ENCODE data around the gene UBL3.

Gene UBL3

DNA sequence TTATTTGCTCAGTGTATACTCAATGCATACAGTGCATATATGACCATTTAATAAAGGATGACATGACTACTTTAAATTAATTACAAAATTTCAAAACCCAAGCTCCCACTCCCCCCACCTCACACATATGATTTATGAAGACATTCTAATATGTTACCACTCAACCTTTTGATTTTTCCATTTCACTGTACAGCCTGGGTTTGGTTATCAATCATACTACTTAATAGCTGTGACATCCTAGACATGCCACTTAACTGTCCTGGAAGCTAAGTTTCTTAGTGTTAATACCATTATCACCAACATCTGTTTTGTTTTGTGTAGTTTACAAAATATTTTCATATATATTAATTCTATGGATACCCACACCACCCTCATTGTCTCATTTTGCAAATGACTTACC lies 42.2 kb downstream of the UBL3 start:
- no peak for DNase-seq

DNA sequence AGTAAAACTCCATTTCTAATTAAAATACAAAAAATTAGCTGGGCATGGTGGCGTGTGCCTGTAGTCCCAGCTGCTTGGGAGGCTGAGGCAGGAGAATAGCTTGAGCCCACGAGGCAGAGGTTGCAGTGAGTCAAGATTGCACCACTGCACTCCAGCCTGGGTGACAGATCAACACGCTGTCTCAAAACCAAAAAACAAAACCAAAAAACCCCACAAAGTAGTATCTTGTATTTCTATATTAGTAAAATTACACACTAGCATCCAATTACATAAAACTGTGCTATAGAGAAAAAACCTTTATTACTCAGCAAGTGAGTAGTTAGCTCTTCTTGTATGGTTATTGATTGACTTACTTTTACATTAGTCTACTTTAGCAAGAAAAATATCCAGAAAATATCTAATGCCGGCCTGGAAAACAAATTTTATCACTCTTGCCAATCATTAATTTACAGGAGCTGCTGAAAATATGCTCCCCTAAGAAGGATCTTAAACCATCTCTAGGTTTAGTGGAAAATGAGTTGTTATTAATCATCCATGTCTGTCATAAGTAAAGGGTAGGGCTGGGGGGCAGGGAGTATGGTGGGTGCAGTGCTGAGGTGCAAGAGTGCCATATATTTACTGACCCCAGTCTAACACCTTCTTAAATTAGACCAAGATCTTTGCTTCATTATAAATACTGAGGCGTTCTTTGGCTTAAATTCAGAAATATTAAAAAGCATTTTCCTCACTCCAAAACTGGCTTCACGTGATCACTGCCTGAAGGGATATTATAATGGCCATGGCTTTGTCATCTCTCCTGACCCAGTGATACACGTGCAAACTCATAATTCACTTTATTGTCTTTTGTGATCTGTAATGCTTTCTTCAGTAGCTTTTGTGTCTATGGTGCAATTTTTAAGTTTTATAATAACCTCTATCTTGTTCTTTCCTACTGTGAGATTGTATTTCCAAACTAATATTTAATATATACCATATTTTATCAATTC lies 44.1 kb downstream of the UBL3 start:
- no peak for DNase-seq

DNA sequence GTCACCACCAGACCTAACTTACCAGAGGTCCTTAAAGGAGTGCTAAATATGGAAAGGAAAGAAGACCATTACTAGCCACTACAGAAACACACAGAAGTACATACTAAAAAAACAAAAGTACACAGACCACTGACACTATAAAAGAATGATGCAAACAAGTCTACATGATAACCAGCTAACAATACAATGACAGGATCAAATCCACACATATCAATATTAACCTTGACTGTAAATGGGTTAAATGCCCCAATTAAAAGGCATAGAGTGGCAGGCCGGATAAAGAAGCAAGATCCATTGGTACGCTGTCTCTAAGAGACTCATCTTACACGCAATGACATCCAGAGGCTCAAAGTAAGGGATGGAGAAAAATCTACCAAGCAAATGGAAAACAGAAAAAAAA lies 47.2 kb downstream of the UBL3 start:
- DNase-seq: no peak

DNA sequence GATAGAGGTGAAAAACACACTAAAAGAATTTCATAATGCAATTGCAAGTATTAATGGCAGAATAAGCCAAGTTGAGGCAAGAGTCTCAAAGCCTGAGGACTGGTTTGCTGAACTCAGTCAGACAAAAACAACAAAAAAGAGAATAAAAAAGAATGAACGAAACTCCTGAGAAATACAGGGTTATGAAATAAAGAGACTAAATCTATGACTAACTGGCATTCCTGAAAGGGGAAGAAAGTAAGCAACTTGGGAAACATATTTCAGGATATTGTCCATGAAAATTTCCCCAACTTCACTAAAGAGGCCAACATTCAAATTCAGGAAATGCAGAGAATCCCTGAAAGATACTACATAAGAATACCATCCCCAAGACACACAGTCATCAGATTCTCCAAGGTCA lies 47.8 kb downstream of the UBL3 start:
- no peak for DNase-seq

DNA sequence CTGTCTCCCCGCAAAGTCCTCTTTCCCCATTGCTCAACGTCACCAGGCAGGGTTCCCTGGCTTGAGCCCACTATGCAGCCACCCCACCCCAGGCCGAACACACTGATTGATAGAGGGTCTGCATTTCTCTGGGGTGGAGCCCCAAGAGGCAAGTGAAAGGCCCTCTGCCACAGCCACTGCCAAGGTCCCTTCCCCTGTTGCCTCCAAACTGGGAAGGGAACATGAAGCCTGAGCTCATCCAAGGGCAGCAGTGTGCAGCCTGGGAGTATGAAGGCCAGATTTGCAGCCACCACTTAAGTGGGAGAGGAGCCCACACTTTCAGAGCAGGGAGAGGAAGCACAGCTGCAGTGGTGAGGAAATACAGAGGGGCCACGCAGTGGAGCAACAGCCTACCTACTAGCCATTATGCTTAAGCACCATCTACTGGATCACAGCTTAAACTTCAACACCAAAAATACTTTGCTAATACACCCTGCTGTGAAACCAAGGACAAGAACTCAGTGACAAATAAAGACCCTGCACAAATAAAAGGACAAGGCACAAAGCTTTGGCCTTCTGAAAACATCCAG lies 48.6 kb downstream of the UBL3 start:
- DNase-seq: no peak

DNA sequence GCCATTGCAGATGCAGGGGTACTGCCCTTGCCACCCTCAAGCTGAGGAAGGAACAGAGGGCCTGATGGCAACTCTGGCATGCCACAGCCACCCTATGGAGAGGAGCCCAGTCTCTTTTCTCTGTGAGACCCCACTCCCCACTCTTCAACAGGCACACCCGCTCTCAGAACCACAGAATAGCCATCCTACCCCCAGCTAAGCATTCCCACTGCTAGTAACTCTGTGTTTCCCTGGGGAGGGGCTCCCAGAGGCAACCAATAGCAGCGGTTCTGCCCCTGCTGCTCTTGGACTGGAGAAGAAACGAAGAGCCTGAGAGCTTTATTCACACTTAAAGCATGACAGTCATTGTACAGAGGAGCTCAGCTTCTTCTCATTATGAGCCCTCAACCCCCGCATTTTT lies 49.3 kb downstream of the UBL3 start:
- DNase-seq: no peak

DNA sequence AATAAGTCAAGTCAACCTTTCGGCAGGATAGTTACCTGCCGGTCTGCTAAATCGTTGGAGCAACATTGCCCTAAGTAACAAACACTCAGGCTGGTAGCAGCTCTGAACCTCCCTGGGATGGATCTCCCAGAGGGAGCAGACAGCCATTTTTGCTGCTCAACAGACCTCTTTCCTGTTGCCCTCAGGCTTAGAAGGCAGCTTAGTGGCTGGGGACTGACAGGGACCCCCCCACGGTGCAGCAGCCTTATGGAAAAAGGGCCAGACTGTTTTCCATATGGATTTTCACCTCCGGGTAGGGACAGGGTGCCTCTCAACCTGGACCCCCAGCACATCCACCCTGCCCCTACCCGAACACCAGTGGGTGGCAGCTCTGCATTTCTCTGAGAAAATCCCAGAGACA lies 49.7 kb downstream of the UBL3 start:
- no peak for DNase-seq

DNA sequence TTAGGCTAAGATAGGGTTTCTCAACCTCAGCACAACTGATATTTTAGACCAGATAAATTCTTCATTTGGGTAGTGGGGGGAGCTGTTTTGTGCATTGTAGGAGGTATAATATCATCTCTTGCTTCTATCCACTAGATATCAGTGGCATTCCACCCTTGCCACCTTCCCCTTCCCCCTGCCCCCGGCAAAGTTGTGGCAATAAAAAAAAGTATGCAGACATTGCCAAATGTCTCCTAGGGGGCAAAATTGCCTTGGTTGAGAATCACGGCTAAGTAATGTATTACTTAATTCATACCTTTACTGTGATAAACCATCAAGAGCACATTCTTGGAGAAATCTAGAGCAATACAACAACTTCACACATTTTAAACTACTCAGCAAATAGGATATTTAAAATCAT lies 51.4 kb downstream of the UBL3 start:
- no peak for DNase-seq

DNA sequence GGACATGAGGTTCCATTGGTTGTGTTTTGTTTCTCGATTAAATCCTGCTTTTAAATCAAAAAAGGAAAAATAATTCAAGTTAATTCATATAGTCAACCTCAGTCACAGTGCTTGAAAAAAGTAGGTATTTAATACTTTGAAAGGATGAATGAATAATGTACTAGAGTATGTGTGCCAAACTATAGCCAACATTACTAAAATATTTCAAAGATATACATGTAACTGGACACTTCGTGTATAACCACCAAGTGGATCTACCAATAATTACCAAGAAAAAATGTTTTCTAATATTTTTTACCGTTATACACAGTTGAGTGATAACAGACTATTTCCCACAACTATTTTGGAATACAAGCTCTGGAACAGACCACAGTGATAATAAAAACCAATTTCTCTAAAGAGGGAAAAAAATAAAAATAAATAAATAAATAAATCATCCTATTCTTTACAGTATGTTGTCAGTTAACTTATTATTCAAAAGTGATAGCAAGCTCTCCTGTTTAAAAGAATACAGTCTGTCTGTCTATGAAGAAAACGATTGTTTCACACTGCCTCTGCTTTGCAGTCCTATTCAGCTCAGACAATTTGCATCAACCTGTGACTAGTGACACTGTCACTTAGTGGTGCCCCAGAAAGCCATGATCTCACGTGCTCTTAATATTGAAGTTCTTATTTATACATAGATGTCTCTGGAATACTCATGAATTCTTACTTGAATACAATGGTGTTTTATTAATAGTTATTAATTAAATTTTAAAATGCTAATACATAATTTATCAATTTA lies 58.2 kb downstream of the UBL3 start:
- peak in 1 of 14 donors; percentile 1 for DNase-seq

DNA sequence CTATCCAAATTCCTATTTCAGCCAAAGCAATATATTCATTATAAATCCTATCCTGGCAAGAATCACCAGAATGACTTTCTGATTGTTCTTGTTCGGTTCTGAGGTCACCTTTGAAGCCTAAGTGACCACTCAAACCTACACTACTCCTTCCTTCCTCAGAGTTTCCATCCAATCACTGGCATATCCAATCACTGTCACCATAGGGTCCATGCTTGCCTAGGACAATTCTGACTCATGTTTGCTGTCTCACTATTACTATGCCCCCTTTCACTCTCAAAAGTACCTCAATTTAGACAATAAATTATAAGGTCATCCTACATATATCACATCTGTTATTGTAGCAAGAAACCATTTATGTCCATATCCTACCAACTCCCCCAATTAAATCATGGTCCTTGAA lies 58.9 kb downstream of the UBL3 start:
- DNase-seq: no peak

DNA sequence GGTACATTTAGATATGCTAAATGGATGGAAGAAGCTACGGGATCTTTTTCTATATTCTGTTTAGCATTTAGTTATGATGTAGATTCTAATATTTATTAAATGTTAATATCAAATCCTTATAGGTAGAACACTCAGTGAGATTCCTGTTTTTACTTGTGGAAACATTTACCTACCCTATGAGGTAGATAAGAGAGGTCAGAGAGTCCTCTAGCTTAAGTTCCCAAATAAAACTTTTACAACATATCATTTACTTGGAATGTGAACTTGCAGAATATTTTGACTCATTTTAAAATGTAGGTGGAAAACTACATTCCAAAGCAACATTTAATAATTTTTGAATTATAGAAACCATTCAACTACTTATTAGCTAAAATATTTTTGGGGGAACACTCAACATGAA lies 63.7 kb downstream of the UBL3 start:
- DNase-seq: no peak

DNA sequence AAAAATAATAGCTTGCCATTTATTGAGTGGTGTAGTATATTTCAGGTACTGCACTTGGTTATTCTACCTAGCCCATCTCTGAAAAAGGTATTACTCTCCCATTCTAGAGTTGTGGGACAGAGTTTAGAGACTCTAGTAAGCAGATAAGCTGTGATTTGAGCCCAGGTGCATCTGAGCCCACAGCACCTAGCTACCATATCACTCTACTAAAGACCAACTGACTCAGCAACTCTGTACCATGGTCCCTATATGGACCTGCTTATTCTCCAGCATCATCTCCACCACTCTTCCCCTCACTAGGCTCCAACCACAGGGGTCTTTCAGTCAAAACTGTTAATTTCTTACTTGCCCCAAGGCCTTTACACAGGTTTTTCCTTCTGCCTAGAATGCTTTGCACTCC lies 64.4 kb downstream of the UBL3 start:
- no peak for DNase-seq

DNA sequence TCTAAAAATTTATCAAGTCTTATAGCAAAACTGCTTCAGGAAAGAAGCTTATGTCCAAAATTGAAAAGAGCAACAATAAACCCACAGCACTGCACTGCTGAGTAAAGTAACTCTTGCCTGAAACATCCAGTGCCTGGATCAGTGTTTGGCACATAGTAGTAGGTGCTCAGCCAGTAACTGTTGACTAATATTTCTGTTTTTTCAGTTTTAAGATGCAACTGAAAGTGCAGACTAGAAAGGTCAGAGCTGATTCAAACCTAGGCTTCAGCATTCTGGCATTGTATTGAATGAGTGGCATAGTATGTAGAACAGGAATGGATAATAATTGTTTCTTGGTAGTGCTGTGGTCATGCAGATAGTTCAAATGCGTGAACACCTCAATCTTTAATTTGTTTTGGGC lies 67.6 kb downstream of the UBL3 start:
- no peak for DNase-seq

DNA sequence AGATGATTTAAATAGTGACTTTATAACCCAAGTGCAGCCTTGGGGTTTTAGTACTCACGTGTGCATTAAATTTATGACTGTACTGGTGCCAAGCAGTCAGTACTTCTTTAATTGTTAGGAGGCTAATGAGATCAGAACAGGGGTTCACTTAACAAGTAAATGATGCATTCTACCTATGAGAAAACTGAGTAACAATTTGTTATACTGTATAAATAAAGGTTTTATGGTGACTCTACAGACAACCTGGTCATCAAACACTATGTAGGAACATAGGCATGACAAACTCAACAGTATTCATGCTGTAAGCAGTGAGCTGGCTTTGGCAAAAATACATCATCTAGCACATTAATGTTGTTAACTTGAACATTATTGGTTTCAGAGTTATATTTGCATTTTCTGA lies 75.6 kb downstream of the UBL3 start:
- DNase-seq: no peak

DNA sequence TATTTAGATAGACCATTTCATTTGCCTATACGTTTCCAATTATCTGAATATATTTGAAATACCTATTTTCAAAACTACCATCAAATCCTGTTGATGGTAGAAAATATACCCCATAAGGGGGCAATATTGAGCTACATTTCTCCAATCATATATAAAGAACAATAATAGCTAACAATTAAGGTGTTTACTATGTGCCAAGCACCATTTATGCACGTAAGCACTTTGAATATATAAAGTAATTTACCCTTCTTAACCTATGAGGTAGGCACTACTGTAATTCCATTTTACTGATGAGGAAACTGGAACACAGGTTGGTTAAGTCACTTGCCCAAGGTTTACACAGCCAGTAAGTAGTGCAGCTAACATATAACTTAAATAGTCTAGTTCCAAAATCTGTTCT lies 79.2 kb downstream of the UBL3 start:
- no peak for DNase-seq

DNA sequence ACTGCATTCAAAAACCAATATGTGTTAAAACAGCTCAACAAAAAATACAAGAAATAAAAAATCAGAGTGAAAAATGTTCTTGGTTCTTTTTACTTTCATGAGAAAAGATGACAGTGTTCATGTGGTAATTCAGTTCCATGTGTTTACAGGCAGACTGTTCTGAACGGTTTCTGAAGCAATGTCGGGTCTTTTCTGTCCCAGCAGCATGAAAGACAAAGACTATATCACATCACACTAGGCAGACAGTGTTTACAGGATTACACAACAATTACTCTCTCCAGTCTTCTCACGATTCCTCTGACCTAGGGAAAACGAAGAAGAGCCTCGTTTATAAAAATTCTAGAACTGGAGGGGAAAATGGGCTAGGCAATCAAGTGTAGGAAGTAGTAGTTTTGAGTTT lies 83.4 kb downstream of the UBL3 start:
- DNase-seq: no peak

DNA sequence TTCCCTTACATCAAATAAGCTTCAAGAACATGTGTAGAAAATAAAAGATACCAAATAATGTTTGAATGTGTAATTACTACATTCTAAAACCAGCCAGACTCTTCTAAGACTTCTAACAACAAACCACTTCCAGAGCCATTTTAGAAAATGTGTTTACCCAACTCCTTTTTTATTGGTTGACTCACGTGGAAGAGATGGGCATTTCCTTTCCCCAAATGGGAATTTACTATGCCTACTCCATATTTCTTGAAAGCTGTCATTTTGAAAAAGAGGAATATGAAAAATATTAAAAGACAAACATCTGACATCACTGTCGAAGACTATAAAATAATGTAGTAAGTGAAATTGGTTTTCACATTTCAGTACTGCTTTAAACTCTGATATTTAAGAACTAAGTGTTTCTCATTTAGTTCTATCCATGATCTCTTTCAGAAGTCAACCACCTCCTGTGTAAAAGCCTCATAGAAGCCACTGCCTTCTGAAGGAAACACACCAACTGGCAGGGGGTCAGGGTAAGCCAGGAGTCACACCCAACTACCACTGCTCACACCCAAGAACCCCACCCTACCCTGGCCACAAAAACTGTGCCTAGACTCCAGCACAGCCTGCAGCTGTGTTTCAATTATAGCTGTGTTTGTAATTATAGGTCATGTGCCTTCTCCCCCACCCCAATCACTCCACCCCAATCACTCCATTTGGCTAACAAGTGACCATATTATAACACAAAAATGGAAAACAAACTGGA lies 86.8 kb downstream of the UBL3 start:
- no peak for DNase-seq

DNA sequence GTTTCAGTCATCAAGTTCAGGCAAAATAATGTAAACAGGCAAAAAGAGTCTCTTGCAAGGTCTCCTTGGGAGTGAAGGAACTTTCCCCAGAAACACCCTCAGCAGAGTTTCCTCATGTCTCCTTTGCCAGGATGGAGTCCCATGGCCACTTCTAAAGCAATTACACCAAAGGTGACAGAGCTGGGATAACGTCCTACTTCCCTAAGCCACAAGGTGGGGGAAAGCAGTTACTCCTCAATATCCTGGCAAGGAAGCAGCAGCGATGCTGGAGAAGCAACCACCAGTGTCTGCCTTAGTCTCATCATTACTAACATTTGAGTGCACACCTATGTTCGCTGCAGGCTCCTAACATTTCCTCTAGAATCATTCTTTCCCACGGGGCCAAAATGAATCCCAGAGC lies 88.6 kb downstream of the UBL3 start:
- DNase-seq: no peak

DNA sequence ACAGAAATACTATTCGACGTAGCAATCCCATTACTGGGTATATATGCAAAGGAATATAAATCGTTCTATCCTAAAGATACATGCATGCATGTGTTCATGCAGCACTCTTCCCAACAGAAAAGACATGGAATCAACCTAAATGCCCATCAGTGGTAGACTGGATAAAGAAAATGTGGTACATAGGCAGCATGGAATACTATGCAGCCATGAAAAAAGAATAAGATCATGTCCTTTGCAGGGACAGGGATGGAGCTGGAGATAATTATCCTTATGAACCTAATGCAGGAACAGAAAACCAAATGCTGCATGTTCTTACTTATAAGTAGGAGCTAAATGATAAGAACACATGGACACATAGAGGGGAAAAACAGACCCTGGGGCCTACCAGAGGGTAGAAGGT lies 89.3 kb downstream of the UBL3 start:
- no peak for DNase-seq

DNA sequence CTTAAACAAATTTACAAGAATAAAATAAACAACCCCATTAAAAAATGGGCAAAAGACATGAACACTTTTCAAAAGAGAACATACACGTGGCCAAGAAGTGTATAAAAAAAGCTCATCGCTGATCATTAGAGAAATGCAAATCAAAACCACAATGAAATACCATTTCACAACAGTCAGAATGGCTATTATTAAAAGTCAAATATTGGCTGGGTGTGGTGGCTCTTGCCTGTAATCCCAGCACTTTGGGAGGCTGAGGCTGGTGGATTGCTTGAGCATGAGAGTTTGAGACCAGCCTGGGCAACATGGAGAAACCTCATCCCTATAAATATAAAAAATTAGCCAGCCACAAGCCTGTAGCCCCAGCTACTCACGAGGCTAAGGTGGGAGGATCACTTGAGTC lies 89.9 kb downstream of the UBL3 start:
- DNase-seq: no peak

DNA sequence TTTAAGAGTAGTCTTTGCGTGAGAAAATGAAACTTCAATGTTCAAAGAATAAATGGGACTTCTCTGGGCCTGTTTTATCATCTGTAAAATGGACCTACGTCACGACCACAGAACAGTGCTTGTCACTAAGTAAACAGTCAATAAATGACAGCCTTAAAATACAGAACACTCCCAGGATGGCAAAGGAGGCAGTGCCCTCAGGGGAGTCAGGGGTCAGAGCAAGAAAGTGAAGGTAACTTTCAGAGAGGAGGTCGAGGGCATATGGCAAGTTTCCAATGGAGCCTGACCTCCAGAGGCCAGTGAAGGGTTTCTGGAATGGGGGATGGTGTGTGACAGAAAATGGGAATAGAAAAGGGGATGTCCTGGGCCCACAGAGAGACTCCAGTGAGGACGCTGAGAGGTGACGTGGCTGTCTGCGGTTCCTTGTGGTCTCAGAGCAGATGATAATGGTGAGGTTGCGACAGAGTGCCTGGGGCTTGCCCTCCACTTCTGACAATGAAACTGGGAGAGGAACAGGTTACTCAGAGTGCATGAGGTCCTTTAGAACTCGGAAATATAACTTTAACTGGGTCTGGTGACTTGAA lies 91.8 kb downstream of the UBL3 start:
- peak in 8 of 14 donors; percentile 15 to 55 (median 31) for DNase-seq

DNA sequence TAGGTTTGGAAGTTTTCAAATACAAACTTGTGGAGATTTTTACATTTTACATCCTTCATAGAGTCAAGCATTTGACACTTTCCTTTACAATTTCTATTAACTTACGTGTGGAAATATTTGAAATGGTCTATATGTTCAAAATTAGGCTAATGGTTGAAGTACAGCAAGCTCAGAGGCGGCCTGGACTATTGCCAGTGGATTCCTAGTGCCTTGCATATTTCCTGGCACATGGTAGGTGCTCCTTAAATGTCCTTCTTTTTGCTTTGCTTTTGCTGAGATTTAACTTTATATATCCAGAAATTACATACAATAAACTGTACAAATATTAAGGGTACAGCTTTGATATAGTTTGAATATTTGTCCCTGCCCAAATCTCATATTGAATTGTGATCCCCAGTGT lies 93.9 kb downstream of the UBL3 start:
- no peak for DNase-seq

DNA sequence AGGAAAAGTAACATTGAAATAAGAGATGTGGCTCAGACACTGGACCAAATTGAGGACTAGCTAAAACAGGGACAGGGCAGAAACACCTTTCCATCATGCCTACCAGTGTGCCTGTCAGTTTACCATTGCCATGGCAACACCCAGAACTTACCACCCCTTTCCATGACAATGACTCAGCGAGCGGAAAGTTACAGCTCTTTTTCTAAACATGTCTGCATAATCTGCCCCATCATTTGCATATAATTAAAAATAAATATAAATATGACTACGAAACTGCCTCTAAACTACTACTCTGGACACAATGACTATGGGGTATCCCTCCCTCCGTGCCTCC lies 96.0 kb downstream of the UBL3 start:
- no peak for DNase-seq

All from C1 segment of cervical spinal cord (tissue), 14 donors.